ENCODE measurements around the gene PRAC2. TPM values are rescaled to one million over a fixed set of nuclear protein-coding genes. Genes with fewer than 3 reads are reported as not detected.

The PRAC2 gene
- total RNA-seq, 4 donors from 2014 or later, result not detected

DNA sequence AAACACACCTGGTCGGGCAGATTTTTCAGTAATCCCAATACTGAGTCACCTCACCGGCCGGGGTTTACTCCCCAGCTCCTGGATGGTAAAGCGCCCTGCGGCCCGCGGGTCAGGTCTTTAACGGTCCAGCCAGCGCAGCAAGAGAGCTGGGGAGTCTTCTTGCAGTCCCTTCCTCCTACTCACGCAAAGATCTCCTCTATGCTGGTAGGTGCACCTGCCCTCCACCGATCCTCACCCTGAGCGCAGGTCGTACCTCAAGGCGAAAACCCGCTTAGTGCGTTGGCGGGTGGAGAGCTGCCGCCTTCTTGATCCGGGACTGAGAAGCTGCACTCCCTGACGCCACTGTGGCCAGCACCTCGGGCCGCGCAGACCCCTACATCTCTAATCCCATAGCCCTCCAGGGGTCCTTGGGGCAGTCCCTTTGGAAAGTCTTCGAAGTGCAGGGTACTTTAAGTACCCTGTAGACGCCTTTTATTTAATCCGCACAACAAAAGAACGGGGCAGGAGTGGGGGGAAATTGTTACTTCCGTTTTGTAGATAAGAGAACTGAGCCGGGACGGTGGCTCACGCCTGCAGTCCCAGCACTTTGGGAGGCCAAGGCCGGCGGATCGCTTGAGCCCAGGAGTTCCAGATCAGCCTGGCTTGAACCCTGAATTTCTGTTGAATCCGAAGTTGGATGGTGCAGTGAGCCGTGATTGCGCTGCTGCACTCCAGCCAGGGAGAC, 16.0 kb downstream of the PRAC2 start:
- Histone ChIP-seq H3K9me3 (no peaks in the 10 kb centered on the region), H3K4me3 (no peak overlapping the region), H3K27ac (replicated peaks in 1 of 4) (no peak overlapping the region), H3K4me1 (peaks cover 0 to 6% (median 0%) of the 10 kb centered on the region in 4 donors), H3K27me3 (peaks cover 0 to 100% (median 71%) of the 10 kb centered on the region in 4 donors), H3K36me3 (no peaks in the 10 kb centered on the region)
- TF ChIP-seq EP300 (IDR thresholded peaks at IDR 0.05) (no peak), POLR2AphosphoS5 (IDR thresholded peaks at IDR 0.05) (no peak), POLR2A (IDR thresholded peaks at IDR 0.05; ENCODE audit: low read depth) (no peak)
- TF ChIP-seq, protein P1, sequence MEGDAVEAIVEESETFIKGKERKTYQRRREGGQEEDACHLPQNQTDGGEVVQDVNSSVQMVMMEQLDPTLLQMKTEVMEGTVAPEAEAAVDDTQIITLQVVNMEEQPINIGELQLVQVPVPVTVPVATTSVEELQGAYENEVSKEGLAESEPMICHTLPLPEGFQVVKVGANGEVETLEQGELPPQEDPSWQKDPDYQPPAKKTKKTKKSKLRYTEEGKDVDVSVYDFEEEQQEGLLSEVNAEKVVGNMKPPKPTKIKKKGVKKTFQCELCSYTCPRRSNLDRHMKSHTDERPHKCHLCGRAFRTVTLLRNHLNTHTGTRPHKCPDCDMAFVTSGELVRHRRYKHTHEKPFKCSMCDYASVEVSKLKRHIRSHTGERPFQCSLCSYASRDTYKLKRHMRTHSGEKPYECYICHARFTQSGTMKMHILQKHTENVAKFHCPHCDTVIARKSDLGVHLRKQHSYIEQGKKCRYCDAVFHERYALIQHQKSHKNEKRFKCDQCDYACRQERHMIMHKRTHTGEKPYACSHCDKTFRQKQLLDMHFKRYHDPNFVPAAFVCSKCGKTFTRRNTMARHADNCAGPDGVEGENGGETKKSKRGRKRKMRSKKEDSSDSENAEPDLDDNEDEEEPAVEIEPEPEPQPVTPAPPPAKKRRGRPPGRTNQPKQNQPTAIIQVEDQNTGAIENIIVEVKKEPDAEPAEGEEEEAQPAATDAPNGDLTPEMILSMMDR (IDR thresholded peaks at IDR 0.05), result no peak
- WGBS, result 4% methylated on average over 19 of the region's 37 CpGs
- intact Hi-C loops (cut with DNase I), result no loop called here
- no peak for DNase-seq (ENCODE audit: extremely low spot score)

GRCh38 chr17:48740537-48740936, 17.6 kb downstream of the PRAC2 start:
- no peaks in the 10 kb centered on the region for H3K4me1 ChIP-seq
- intact Hi-C loops (cut with DNase I), result no loop called here

DNA sequence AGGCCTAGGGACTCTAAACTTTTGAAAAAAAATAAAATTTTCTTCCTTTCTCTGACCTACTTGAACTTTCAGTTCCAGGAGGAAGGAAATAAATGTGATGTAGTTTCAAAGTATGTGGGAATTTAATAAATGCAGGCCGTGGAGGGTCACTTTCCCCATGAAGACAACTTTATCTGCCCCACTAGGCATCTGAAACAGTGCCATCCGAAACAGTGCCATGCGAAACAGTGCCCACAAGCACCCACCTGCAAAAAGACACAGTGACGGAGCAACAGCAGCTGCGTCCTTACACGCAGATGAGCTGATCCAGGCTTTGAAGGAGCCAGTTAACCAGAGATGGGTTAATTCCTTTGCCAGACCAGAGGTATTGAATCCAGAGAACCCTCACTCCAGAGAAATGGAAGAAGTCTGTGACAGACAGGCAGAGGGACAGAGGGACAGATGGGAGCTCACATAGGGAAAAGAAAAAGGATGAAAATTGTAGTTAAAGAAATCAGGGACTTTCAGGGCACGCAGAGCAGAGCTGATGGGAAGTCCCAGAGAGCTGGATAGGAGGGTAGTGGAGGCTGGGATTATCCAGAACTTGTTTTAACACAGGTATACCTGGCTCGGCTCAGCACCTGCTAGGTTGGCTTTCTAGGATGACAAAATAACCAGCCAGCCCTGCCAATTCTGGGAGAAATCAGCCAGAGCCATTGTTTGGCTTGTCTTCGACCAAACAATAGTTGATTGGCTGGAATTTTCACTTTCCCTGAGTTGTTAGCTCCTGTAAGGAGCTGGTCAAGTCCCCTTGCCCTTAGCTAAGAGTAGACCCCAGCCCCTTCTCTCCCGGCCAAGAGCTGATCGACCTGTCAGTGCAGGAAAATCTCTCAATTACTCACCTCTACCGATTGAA, 22.6 kb downstream of the PRAC2 start:
- WGBS, result 18% methylated on average over 12 of the region's 12 CpGs
- Histone ChIP-seq H3K27me3 (peaks cover 11 to 100% (median 83%) of the 10 kb centered on the region in 4 donors), H3K4me3 (no peak overlapping the region), H3K36me3 (no peaks in the 10 kb centered on the region), H3K4me1 (peaks cover 0 to 9% (median 4%) of the 10 kb centered on the region in 4 donors), H3K9me3 (no peaks in the 10 kb centered on the region), H3K27ac (replicated peaks in 1 of 4) (no peak overlapping the region)
- DNase-seq (ENCODE audit: extremely low spot score), result no peak
- intact Hi-C loops (cut with DNase I), result no loop called here
- TF ChIP-seq EP300 (IDR thresholded peaks at IDR 0.05), result no peak
- no peak for TF ChIP-seq POLR2A (IDR thresholded peaks at IDR 0.05; ENCODE audit: low read depth)
- no peak for TF ChIP-seq POLR2AphosphoS5 (IDR thresholded peaks at IDR 0.05)
- TF ChIP-seq, protein P1 (IDR thresholded peaks at IDR 0.05), result no peak

More at GRCh38 chr17:48740537-48740936, 17.6 kb downstream of the PRAC2 start:
- TF ChIP-seq EP300 (IDR thresholded peaks at IDR 0.05) (no peak), POLR2AphosphoS5 (IDR thresholded peaks at IDR 0.05) (no peak), POLR2A (IDR thresholded peaks at IDR 0.05; ENCODE audit: low read depth) (no peak)
- TF ChIP-seq, protein P1 (IDR thresholded peaks at IDR 0.05), result no peak
- Histone ChIP-seq H3K9me3 (no peaks in the 10 kb centered on the region), H3K27ac (replicated peaks in 1 of 4) (no peak overlapping the region), H3K36me3 (no peaks in the 10 kb centered on the region), H3K27me3 (peaks cover 0 to 100% (median 73%) of the 10 kb centered on the region in 4 donors), H3K4me3 (no peak overlapping the region)
- DNase-seq (ENCODE audit: extremely low spot score), result no peak

GRCh38 chr17:48746916-48747444, 24.0 kb downstream of the PRAC2 start:
- no peak overlapping the region for H3K4me3 ChIP-seq
- intact Hi-C loops (cut with DNase I), result no loop called here
- TF ChIP-seq POLR2AphosphoS5 (IDR thresholded peaks at IDR 0.05) (no peak), EP300 (IDR thresholded peaks at IDR 0.05) (no peak), POLR2A (IDR thresholded peaks at IDR 0.05; ENCODE audit: low read depth) (no peak)
- TF ChIP-seq, protein P1 (IDR thresholded peaks at IDR 0.05), result no peak
- no peaks in the 10 kb centered on the region for H3K9me3 ChIP-seq
- H3K4me1 ChIP-seq, result peaks cover 0 to 9% (median 4%) of the 10 kb centered on the region in 4 donors
- no peaks in the 10 kb centered on the region for H3K36me3 ChIP-seq
- WGBS, result 5% methylated on average over 14 of the region's 21 CpGs
- H3K27ac ChIP-seq (replicated peaks in 1 of 4), result no peak overlapping the region
- peaks cover 11 to 100% (median 86%) of the 10 kb centered on the region in 4 donors for H3K27me3 ChIP-seq
- no peak for DNase-seq (ENCODE audit: extremely low spot score)
